ENCODE results near the gene H1-8. TPM values are rescaled to one million over a fixed set of nuclear protein-coding genes. Genes with fewer than 3 reads are reported as not detected.
A peak's percentile ranks its signal among the peaks of the same experiment; 100 is the strongest.

Gene H1-8
- total and polyA plus RNA-seq, 8 donors = not detected

GRCh38 chr3:129562803-129563202 lies 19.8 kb downstream of the H1-8 start:
- peaks cover 37 to 81% (median 52%) of the 10 kb centered on the region in 4 donors for H3K4me1 ChIP-seq
- peaks cover 25 to 95% (median 75%) of the 10 kb centered on the region in 4 donors for H3K36me3 ChIP-seq
- no peaks in the 10 kb centered on the region for H3K27me3 ChIP-seq
- no peak overlapping the region for H3K27ac ChIP-seq
- no peak for DNase-seq
- TF ChIP-seq POLR2AphosphoS5 (IDR thresholded peaks at IDR 0.05) (no peak), CTCF (IDR thresholded peaks at IDR 0.05) (no peak), POLR2A (IDR thresholded peaks at IDR 0.05) (no peak), EP300 (IDR thresholded peaks at IDR 0.05) (no peak)
- H3K4me3 ChIP-seq = no peak overlapping the region
- H3K9me3 ChIP-seq = no peaks in the 10 kb centered on the region
- intact Hi-C loops (cut with DNase I; ENCODE audit: low total_unique reads) = no loop called here
- WGBS, 5 donors = 83 to 94% (median 91%) methylated on average over 8 to 19 of the region's 19 CpGs

GRCh38 chr3:129563332-129563731 lies 20.4 kb downstream of the H1-8 start:
- intact Hi-C loops (cut with DNase I; ENCODE audit: low total_unique reads) = no loop called here
- 77 to 96% (median 91%) methylated on average over 4 to 12 of the region's 12 CpGs for WGBS, 5 donors
- no peak for TF ChIP-seq EP300 (IDR thresholded peaks at IDR 0.05)
- no peak for TF ChIP-seq POLR2AphosphoS5 (IDR thresholded peaks at IDR 0.05)
- no peak for TF ChIP-seq POLR2A (IDR thresholded peaks at IDR 0.05)
- TF ChIP-seq CTCF (IDR thresholded peaks at IDR 0.05) = no peak
- H3K4me1 ChIP-seq = peaks cover 37 to 79% (median 49%) of the 10 kb centered on the region in 4 donors
- H3K4me3 ChIP-seq = no peak overlapping the region
- H3K27ac ChIP-seq = peak overlapping the region in 3 of 5 donors; percentile 43 to 65 (median 54)
- no peak for DNase-seq
- peaks cover 25 to 92% (median 70%) of the 10 kb centered on the region in 4 donors for H3K36me3 ChIP-seq
- no peaks in the 10 kb centered on the region for H3K9me3 ChIP-seq
- H3K27me3 ChIP-seq = no peaks in the 10 kb centered on the region

GRCh38 chr3:129563850-129564535 lies 21.0 kb downstream of the H1-8 start:
- 68 to 83% (median 74%) methylated on average over 7 to 8 of the region's 8 CpGs for WGBS, 5 donors
- peak overlapping the region in 4 of 5 donors; percentile 43 to 65 (median 53) for H3K27ac ChIP-seq
- peaks cover 31 to 72% (median 42%) of the 10 kb centered on the region in 4 donors for H3K4me1 ChIP-seq
- DNase-seq = no peak
- no peaks in the 10 kb centered on the region for H3K27me3 ChIP-seq
- H3K9me3 ChIP-seq = no peaks in the 10 kb centered on the region
- no peak overlapping the region for H3K4me3 ChIP-seq
- TF ChIP-seq POLR2A (IDR thresholded peaks at IDR 0.05) (no peak), EP300 (IDR thresholded peaks at IDR 0.05) (no peak), POLR2AphosphoS5 (IDR thresholded peaks at IDR 0.05) (no peak), CTCF (IDR thresholded peaks at IDR 0.05) (no peak)
- intact Hi-C loops (cut with DNase I; ENCODE audit: low total_unique reads) = no loop called here
- H3K36me3 ChIP-seq = peaks cover 21 to 85% (median 63%) of the 10 kb centered on the region in 4 donors

- H3K4me1 ChIP-seq = peaks cover 23 to 61% (median 31%) of the 10 kb centered on the region in 4 donors
- WGBS, 5 donors = 83 to 93% (median 91%) methylated on average over 5 to 21 of the region's 21 CpGs
- peaks cover 20 to 85% (median 62%) of the 10 kb centered on the region in 4 donors for H3K36me3 ChIP-seq
These were observed 22.1 kb downstream of the H1-8 start for GRCh38 chr3:129564981-129565644.

More at GRCh38 chr3:129564981-129565644, 22.1 kb downstream of the H1-8 start:
- H3K27ac ChIP-seq = peak overlapping the region in 3 of 5 donors; percentile 43 to 65 (median 54)
- intact Hi-C loops (cut with DNase I; ENCODE audit: low total_unique reads) = no loop called here
- no peak overlapping the region for H3K4me3 ChIP-seq
- no peaks in the 10 kb centered on the region for H3K9me3 ChIP-seq
- no peaks in the 10 kb centered on the region for H3K27me3 ChIP-seq
- TF ChIP-seq POLR2AphosphoS5 (IDR thresholded peaks at IDR 0.05) = no peak
- DNase-seq = no peak
